HCT116 (cell line): ENCODE data around the gene SFTPD. TPM values are rescaled to one million over a fixed set of nuclear protein-coding genes. Genes with fewer than 3 reads are reported as not detected.
"Not testable (repeated sequence)": the region's sequence is repeated elsewhere in the genome, so short reads cannot be mapped to it uniquely, and the experiment has no call there.

Source experiments
- ATAC-seq: fragments of 200-7000 bp; cut with Tn5 transposase; 2 replicates; pipeline ENCODE4 v1.9.1; 2020; ENCODE audit warnings: mild to moderate bottlenecking, moderate library complexity
- BruUV-seq: library from RNA; stranded (reverse); fragments of 400-500 nt; replicated peaks from 2 replicates; lab custom pipeline; 2021; lab: Mats Ljungman, UMichigan
- CTCF ChIA-PET: fragments of 300-600 bp; sonication (Branson Sonifier 250); formaldehyde crosslinking; loops from one replicate; lab custom pipeline; 2021; ENCODE audit warnings: antibody characterized with exemption; lab: Charles Lee
- POLR2A ChIA-PET: fragments of 300-600, 350-600 bp; sonication (Branson Sonifier 250); formaldehyde crosslinking; loops from one replicate; lab custom pipeline; 2021; ENCODE audit warnings: antibody characterized with exemption; lab: Charles Lee
- RAD21 ChIA-PET, 2 experiments: fragments of 300-600 bp; sonication (Branson Sonifier 250); formaldehyde crosslinking; loops; one replicate each; lab custom pipeline; 2023; ENCODE audit warnings: low total read pairs in 2 of 2; ENCODE audit not compliant: uncharacterized antibody in 2 of 2, unreplicated experiment in 2 of 2, low non-redundant PET in 1 of 2; lab: Charles Lee
- DNase-seq: peaks from one replicate; pipeline ENCODE4 v3.0.0-alpha.2; 2010; ENCODE audit warnings: low read depth, low spot score
- H2AFZ ChIP-seq: fragments of 200-600 bp; shearing (Covaris generic), sonication (generic); 2 replicates; pipeline ENCODE4 v1.6.1; 2017; ENCODE audit warnings: low read depth, mixed run types, mixed read lengths, antibody characterized with exemption, low read length; ENCODE audit not compliant: poor library complexity, severe bottlenecking
- H3K27ac ChIP-seq: 2 replicates; pipeline ENCODE4 v1.5.1; 2012; ENCODE audit warnings: low read depth, low read length
- H3K27me3 ChIP-seq: fragments of 200-600 bp; sonication (generic); 2 replicates; pipeline ENCODE4 v1.6.1; 2016; ENCODE audit warnings: mixed run types, low read length, mixed read lengths; ENCODE audit not compliant: insufficient read depth
- H3K36me3 ChIP-seq, 2 experiments: fragments of 200-500 bp in 1 of 2; fragments of 200-600 bp in 1 of 2; sonication (Bioruptor generic) in 1 of 2; sonication (generic) in 1 of 2; 2 replicates each; pipeline versions ENCODE4 v1.5.1 to v1.6.1; 2014 to 2016; ENCODE audit warnings: low read length in 2 of 2, inconsistent platforms in 1 of 2, mixed read lengths in 1 of 2, mixed run types in 1 of 2; ENCODE audit not compliant: insufficient read depth in 2 of 2, control insufficient read depth in 1 of 2
- H3K4me1 ChIP-seq, 2 experiments: fragments of 200-600 bp in 1 of 2; sonication (generic) in 1 of 2; 2 replicates each; pipeline versions ENCODE4 v1.5.1 to v1.6.1; 2012 to 2017; ENCODE audit warnings: low read length in 2 of 2, inconsistent platforms in 1 of 2, mild to moderate bottlenecking in 1 of 2, mixed read lengths in 1 of 2, mixed run types in 1 of 2, moderate library complexity in 1 of 2; ENCODE audit not compliant: insufficient read depth in 2 of 2, control insufficient read depth in 1 of 2
- H3K4me2 ChIP-seq: fragments of 200-600 bp; sonication (generic); 2 replicates; pipeline ENCODE4 v1.6.1; 2017; ENCODE audit warnings: mixed run types, low read length, mixed read lengths
- H3K4me3 ChIP-seq, 2 experiments: fragments of 200-600 bp in 1 of 2; sonication (generic) in 1 of 2; replicated peaks in 1 of 2; 2 replicates each; pipeline ENCODE4 v1.5.1; 2011 to 2016; ENCODE audit warnings: low read length in 2 of 2, control low read depth in 1 of 2, low read depth in 1 of 2, mild to moderate bottlenecking in 1 of 2, mixed read lengths in 1 of 2, mixed run types in 1 of 2
- H3K79me2 ChIP-seq: fragments of 200-600 bp; sonication (generic); 2 replicates; pipeline ENCODE4 v1.6.1; 2017; ENCODE audit warnings: mild to moderate bottlenecking, mixed run types, low read length, moderate library complexity, mixed read lengths; ENCODE audit not compliant: insufficient read depth
- H3K9ac ChIP-seq: fragments of 200-600 bp; sonication (generic); 2 replicates; pipeline ENCODE4 v1.6.1; 2016; ENCODE audit warnings: low read length, mixed read lengths
- H3K9me2 ChIP-seq: fragments of 200-600 bp; sonication (generic), shearing (Covaris generic); 2 replicates; pipeline ENCODE4 v1.6.1; 2017; ENCODE audit warnings: mixed run types, mild to moderate bottlenecking, moderate library complexity; ENCODE audit not compliant: insufficient read depth
- H3K9me3 ChIP-seq, 2 experiments: fragments of 200-500 bp in 1 of 2; fragments of 200-600 bp in 1 of 2; sonication (Bioruptor generic) in 1 of 2; sonication (generic) in 1 of 2; 2 replicates each; pipeline ENCODE4 v1.6.1; 2014 to 2017; ENCODE audit warnings: low read length in 2 of 2, mixed read lengths in 2 of 2, inconsistent platforms in 1 of 2, low read depth in 1 of 2, mild to moderate bottlenecking in 1 of 2, mixed run types in 1 of 2, moderate library complexity in 1 of 2; ENCODE audit not compliant: control insufficient read depth in 1 of 2, insufficient read depth in 1 of 2
- H4K20me1 ChIP-seq: fragments of 200-600 bp; sonication (generic), shearing (Covaris generic); 2 replicates; pipeline ENCODE4 v1.6.1; 2017; ENCODE audit warnings: mixed run types, mild to moderate bottlenecking, moderate library complexity; ENCODE audit not compliant: insufficient read depth
- CEBPB ChIP-seq: IDR thresholded peaks from 2 replicates; pipeline ENCODE4 v1.6.1; 2012; ENCODE audit warnings: low read depth
- EZH2 ChIP-seq: fragments of 200-600 bp; sonication (generic); IDR thresholded peaks from 2 replicates; pipeline ENCODE4 v1.6.1; 2017; ENCODE audit warnings: antibody characterized with exemption, mixed run types
- JUND ChIP-seq: IDR thresholded peaks from 2 replicates; pipeline ENCODE4 v1.6.1; 2012
- POLR2A ChIP-seq: IDR thresholded peaks from 2 replicates; pipeline ENCODE4 v1.7.0; 2011; ENCODE audit warnings: borderline replicate concordance; ENCODE audit not compliant: insufficient read depth, insufficient read length; ENCODE audit errors: extremely low read depth
- RAD21 ChIP-seq: IDR thresholded peaks from 2 replicates; pipeline ENCODE4 v1.6.1; 2012; ENCODE audit warnings: low read depth, mild to moderate bottlenecking
- REST ChIP-seq: IDR thresholded peaks from 2 replicates; pipeline ENCODE4 v1.6.1; 2012; ENCODE audit warnings: low read depth
- ZFX ChIP-seq: fragments of 450-650 bp; IDR thresholded peaks from 2 replicates; pipeline ENCODE4 v1.6.1; 2017
- intact Hi-C: fragments of 100-400 bp; cut with micrococcal nuclease; formaldehyde crosslinking; loops from 2 replicates; pipeline ENCODE4 v1.10.0; 2022
- total RNA-seq: library from RNA; stranded (reverse); gene quantifications from one replicate; pipeline ENCODE4 v1.2.1, GENCODE V29; 2021; ENCODE audit not compliant: unreplicated experiment

Gene SFTPD
- total RNA-seq, 1 experiment from 2014 or later, result 0.66 TPM

- BruUV-seq, result no TSS peak
- Histone ChIP-seq H3K9me2 (no peaks in the 10 kb centered on the region), H3K4me2 (no peak overlapping the region), H3K9ac (no peak overlapping the region), H4K20me1 (no peaks in the 10 kb centered on the region), H3K27ac (no peak overlapping the region), H2AFZ (no peak overlapping the region), H3K79me2 (no peaks in the 10 kb centered on the region), H3K9me3 (no peaks in the 10 kb centered on the region), H3K27me3 (no peaks in the 10 kb centered on the region), H3K4me1 (no peaks in the 10 kb centered on the region), H3K4me3 (no peak overlapping the region), H3K36me3 (no peaks in the 10 kb centered on the region)
- ATAC-seq, result no peak
- POLR2A ChIA-PET, result no interaction called here
- CTCF ChIA-PET, result no interaction called here
- RAD21 ChIA-PET, result no interaction called here
- DNase-seq, result no peak
- intact Hi-C loops, result no loop called here
- TF ChIP-seq POLR2A (no peak), REST (no peak), ZFX (no peak), RAD21 (no peak), CEBPB (no peak), EZH2 (no peak), JUND (no peak)
Observed at GRCh38 chr10:79994556-79994955, 45.7 kb upstream of the SFTPD start.

- H3K27ac ChIP-seq, H3K79me2 ChIP-seq, RAD21 ChIA-PET, H2AFZ ChIP-seq, POLR2A ChIA-PET, H3K4me3 ChIP-seq, intact Hi-C loops, H3K27me3 ChIP-seq, DNase-seq, H3K9me3 ChIP-seq, BruUV-seq, H3K9ac ChIP-seq, ATAC-seq, H3K9me2 ChIP-seq, H4K20me1 ChIP-seq, CTCF ChIA-PET, H3K36me3 ChIP-seq, H3K4me2 ChIP-seq: not testable (repeated sequence)
- H3K4me1 ChIP-seq, result peaks cover 3 to 16% of the 10 kb centered on the region in 2 experiments
Observed at GRCh38 chr10:79988199-79988598, 39.3 kb upstream of the SFTPD start.

GRCh38 chr10:79986661-79987060 lies 37.8 kb upstream of the SFTPD start:
- peaks cover 3 to 20% of the 10 kb centered on the region in 2 experiments for H3K4me1 ChIP-seq
- H3K4me3 ChIP-seq, H3K36me3 ChIP-seq, intact Hi-C loops, H2AFZ ChIP-seq, H3K27me3 ChIP-seq, H3K9me2 ChIP-seq, DNase-seq, H3K4me2 ChIP-seq, H4K20me1 ChIP-seq, H3K79me2 ChIP-seq, H3K27ac ChIP-seq, CTCF ChIA-PET, ATAC-seq, H3K9ac ChIP-seq, BruUV-seq, RAD21 ChIA-PET, H3K9me3 ChIP-seq, POLR2A ChIA-PET: not testable (repeated sequence)
